ENCODE measurements around the gene DYNLRB1.

DNA sequence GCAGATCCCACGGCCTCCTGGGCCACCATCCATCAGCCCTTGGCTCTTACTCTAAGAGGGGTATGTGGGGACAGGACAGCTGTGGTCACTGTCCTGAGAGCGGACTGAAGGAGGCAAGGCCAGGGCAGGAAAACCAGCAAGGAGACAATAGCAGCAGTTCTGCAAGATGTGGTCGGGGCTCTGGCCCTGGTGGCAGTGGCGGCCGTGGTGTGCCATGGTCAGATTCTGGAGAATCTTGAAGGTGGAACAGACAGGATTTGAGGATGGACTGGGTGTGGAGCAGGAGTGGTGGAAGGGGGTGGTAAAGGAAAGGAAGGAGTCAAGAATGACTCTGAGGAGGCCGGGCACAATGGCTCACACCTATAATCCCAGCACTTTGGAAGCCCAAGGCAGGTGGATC, 36.3 kb downstream of the DYNLRB1 start:
- TF ChIP-seq POLR2A (IDR thresholded peaks at IDR 0.05): no peak
- no peak for TF ChIP-seq CTCF (IDR thresholded peaks at IDR 0.05)
